ENCODE measurements around the gene CCR4. TPM values are rescaled to one million over a fixed set of nuclear protein-coding genes. Genes with fewer than 3 reads are reported as not detected.

The CCR4 gene
- total and polyA plus RNA-seq, 10 donors = 0.28 to 9.4 (median 4.9) TPM

DNA sequence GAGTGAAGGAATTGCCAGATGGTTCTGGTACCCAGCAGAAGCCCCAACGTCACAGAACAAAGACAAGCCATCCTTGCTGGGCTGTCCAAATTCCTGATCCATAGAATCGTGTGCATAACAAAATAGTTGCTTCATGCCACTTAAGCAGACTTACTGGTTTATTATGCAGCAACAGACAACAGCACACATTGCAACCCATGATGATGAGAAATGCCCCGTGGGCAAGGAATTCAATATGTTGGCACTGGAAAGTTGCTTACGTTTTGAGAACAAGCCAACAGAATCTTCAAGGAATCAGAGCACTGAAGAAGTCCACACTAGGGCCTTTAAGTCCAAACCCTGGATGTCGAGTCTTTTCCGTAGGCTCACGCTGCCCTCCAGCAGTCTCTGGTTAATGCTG lies 40.3 kb downstream of the CCR4 start:
- TF ChIP-seq POLR2AphosphoS5 (IDR thresholded peaks at IDR 0.05) = no peak
- TF ChIP-seq, protein P1, sequence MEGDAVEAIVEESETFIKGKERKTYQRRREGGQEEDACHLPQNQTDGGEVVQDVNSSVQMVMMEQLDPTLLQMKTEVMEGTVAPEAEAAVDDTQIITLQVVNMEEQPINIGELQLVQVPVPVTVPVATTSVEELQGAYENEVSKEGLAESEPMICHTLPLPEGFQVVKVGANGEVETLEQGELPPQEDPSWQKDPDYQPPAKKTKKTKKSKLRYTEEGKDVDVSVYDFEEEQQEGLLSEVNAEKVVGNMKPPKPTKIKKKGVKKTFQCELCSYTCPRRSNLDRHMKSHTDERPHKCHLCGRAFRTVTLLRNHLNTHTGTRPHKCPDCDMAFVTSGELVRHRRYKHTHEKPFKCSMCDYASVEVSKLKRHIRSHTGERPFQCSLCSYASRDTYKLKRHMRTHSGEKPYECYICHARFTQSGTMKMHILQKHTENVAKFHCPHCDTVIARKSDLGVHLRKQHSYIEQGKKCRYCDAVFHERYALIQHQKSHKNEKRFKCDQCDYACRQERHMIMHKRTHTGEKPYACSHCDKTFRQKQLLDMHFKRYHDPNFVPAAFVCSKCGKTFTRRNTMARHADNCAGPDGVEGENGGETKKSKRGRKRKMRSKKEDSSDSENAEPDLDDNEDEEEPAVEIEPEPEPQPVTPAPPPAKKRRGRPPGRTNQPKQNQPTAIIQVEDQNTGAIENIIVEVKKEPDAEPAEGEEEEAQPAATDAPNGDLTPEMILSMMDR (IDR thresholded peaks at IDR 0.05 in 8 of 11, conservative IDR thresholded peaks at IDR 0.05 in 3 of 11) = no peak
- TF ChIP-seq POLR2A (IDR thresholded peaks at IDR 0.05) = no peak
- Histone ChIP-seq H3K27ac (no peak overlapping the region), H3K4me3 (no peak overlapping the region), H3K36me3 (peaks cover 0 to 13% (median 3%) of the 10 kb centered on the region in 6 donors), H3K27me3 (replicated peaks in 1 of 7) (no peaks in the 10 kb centered on the region), H3K9me3 (no peaks in the 10 kb centered on the region), H3K4me1 (no peaks in the 10 kb centered on the region)
- intact Hi-C loops (cut with DNase I; ENCODE audit: low total_unique reads) = no loop called here
- WGBS, 5 donors = 80 to 97% (median 92%) methylated on average over 7 of the region's 7 CpGs
- no peak for DNase-seq

DNA sequence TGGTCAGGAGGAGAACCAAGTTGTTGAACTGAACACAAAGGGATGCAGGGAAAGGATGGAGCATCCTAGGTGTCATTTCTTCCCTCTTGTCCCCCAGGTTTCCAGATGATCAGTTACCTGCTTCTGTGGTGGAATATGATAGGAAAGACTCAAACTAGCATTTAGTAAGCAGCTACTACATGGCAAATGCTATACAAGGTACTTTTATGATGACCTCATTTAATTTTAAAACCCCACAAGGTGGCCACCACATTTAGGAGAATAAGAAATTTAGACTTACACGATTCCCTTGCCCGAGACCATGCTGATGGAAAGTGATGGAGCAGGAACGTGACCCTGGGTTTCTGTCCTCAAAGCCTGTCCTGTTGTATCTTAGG lies 40.9 kb downstream of the CCR4 start:
- H3K27ac ChIP-seq = no peak overlapping the region
- H3K9me3 ChIP-seq = no peaks in the 10 kb centered on the region
- no peak overlapping the region for H3K4me3 ChIP-seq
- H3K36me3 ChIP-seq = peaks cover 0 to 19% (median 8%) of the 10 kb centered on the region in 6 donors
- intact Hi-C loops (cut with DNase I; ENCODE audit: low total_unique reads) = no loop called here
- 79 to 98% (median 85%) methylated on average over 3 of the region's 3 CpGs for WGBS, 5 donors
- H3K4me1 ChIP-seq = no peaks in the 10 kb centered on the region
- TF ChIP-seq POLR2AphosphoS5 (IDR thresholded peaks at IDR 0.05) = no peak
- TF ChIP-seq POLR2A (IDR thresholded peaks at IDR 0.05) = no peak
- TF ChIP-seq, protein P1 (IDR thresholded peaks at IDR 0.05 in 8 of 11, conservative IDR thresholded peaks at IDR 0.05 in 3 of 11) = no peak
- H3K27me3 ChIP-seq (replicated peaks in 1 of 7) = no peaks in the 10 kb centered on the region
- DNase-seq = no peak

DNA sequence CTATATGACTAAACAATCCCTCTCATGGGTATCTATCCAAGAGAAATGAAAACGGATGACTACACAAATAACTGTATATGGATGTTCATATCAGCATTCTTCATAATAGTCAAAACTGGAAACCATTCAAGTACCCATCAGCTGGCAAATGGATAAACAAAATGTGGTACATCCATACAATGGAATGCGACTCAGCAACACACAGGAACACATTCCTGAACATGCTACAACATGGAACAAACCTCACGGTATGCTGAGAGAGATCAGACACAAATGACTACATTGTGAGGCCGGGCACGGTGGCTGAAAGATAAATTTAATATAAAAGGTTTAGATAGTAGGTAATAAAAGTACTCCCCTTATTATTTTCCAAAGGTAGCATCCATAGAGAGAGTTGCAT lies 42.6 kb downstream of the CCR4 start:
- WGBS, 5 donors = 93 to 99% (median 97%) methylated on average over 5 of the region's 5 CpGs
- no peak overlapping the region for H3K27ac ChIP-seq
- H3K27me3 ChIP-seq (replicated peaks in 1 of 7) = no peaks in the 10 kb centered on the region
- no peak for DNase-seq
- no peaks in the 10 kb centered on the region for H3K4me1 ChIP-seq
- no peaks in the 10 kb centered on the region for H3K9me3 ChIP-seq
- TF ChIP-seq POLR2A (IDR thresholded peaks at IDR 0.05) = no peak
- no peak for TF ChIP-seq POLR2AphosphoS5 (IDR thresholded peaks at IDR 0.05)
- TF ChIP-seq, protein P1 (IDR thresholded peaks at IDR 0.05 in 8 of 11, conservative IDR thresholded peaks at IDR 0.05 in 3 of 11) = no peak
- intact Hi-C loops (cut with DNase I; ENCODE audit: low total_unique reads) = no loop called here
- H3K36me3 ChIP-seq = peaks cover 0 to 36% (median 11%) of the 10 kb centered on the region in 6 donors
- H3K4me3 ChIP-seq = no peak overlapping the region

DNA sequence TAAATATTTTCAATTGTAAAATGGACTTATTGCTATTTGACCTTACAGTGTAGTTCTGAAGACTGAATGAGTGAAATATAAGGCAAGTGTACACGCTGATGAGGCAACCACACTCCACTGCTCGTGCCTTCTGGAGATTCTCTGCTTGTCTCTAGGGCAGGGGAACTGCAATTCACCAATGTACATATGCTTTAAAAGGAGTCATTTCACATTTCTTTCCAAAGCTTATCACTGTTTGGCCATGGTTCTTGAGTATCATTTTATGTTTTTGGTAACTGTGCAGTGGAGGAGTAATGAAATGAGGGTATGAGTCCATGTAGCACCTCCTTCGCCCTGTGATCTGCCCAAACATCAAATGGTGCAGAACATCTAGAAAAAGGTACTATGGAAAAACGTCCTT lies 43.7 kb downstream of the CCR4 start:
- Histone ChIP-seq H3K9me3 (no peaks in the 10 kb centered on the region), H3K36me3 (peaks cover 0 to 47% (median 16%) of the 10 kb centered on the region in 6 donors), H3K4me1 (no peaks in the 10 kb centered on the region), H3K27ac (no peak overlapping the region), H3K27me3 (replicated peaks in 1 of 7) (no peaks in the 10 kb centered on the region), H3K4me3 (no peak overlapping the region)
- intact Hi-C loops (cut with DNase I; ENCODE audit: low total_unique reads) = no loop called here
- DNase-seq = no peak
- 88 to 93% (median 91%) methylated on average over 4 of the region's 4 CpGs for WGBS, 5 donors
- TF ChIP-seq, protein P1 (IDR thresholded peaks at IDR 0.05 in 8 of 11, conservative IDR thresholded peaks at IDR 0.05 in 3 of 11) = no peak
- TF ChIP-seq POLR2A (IDR thresholded peaks at IDR 0.05) = no peak
- TF ChIP-seq POLR2AphosphoS5 (IDR thresholded peaks at IDR 0.05) = no peak
